Astrocyte (in vitro differentiated cells and primary cell): Measurements from ENCODE around the gene RNLS.

Experiments
- CTCF ChIP-seq: IDR thresholded peaks from 2 replicates; pipeline ENCODE4 v1.5.1; 2011; ENCODE audit warnings: low read depth, mild to moderate bottlenecking, inconsistent platforms, low read length, moderate library complexity; ENCODE audit not compliant: insufficient read depth
- EZH2 ChIP-seq: IDR thresholded peaks from 2 replicates; pipeline ENCODE4 v1.6.1; 2012; ENCODE audit warnings: mild to moderate bottlenecking, low read length, inconsistent platforms; ENCODE audit not compliant: insufficient read depth

- TF ChIP-seq CTCF, result no peak
- TF ChIP-seq EZH2, result no peak
Observed at GRCh38 chr10:88256886-88257285, 326.2 kb downstream of the RNLS start.
